Endothelial cell (in vitro differentiated cells): ENCODE data around the gene PHYKPL. TPM values are rescaled to one million over a fixed set of nuclear protein-coding genes. Genes with fewer than 3 reads are reported as not detected.

Experiments used
- DNase-seq: peaks from one replicate; pipeline ENCODE4 v3.0.0; 2021; ENCODE audit warnings: low spot score
- H3K27ac Mint-ChIP-seq: one replicate; pipeline ENCODE4 v1.8.0; 2021; ENCODE audit warnings: mixed read lengths, inconsistent platforms; ENCODE audit not compliant: unreplicated experiment
- H3K27me3 Mint-ChIP-seq: one replicate; pipeline ENCODE4 v1.8.0; 2021; ENCODE audit warnings: mild to moderate bottlenecking, moderate library complexity, mixed read lengths, inconsistent platforms; ENCODE audit not compliant: unreplicated experiment
- H3K36me3 Mint-ChIP-seq: one replicate; pipeline ENCODE4 v1.8.0; 2021; ENCODE audit warnings: mild to moderate bottlenecking, low read depth, mixed read lengths, inconsistent platforms; ENCODE audit not compliant: unreplicated experiment
- H3K4me1 Mint-ChIP-seq: one replicate; pipeline ENCODE4 v1.8.0; 2021; ENCODE audit warnings: mild to moderate bottlenecking, mixed read lengths, inconsistent platforms; ENCODE audit not compliant: unreplicated experiment
- H3K4me3 Mint-ChIP-seq: one replicate; pipeline ENCODE4 v1.8.0; 2021; ENCODE audit warnings: mild to moderate bottlenecking, mixed read lengths, inconsistent platforms; ENCODE audit not compliant: unreplicated experiment
- H3K9me3 Mint-ChIP-seq: one replicate; pipeline ENCODE4 v1.8.0; 2021; ENCODE audit warnings: mixed read lengths, inconsistent platforms; ENCODE audit not compliant: unreplicated experiment
- CTCF ChIP-seq: fragments of 200-600 bp; sonication (generic); IDR thresholded peaks from one replicate; pipeline ENCODE4 v1.5.0; 2021; ENCODE audit warnings: antibody characterized with exemption; ENCODE audit not compliant: unreplicated experiment
- total RNA-seq: library from RNA; stranded (reverse); fragmentation: NEBNext Ultra II Directional; extraction: Animal tissue kit (Norgen Biotek cat#: 25700); gene quantifications from one replicate; pipeline ENCODE4 v1.2.1, GENCODE V29; 2021; ENCODE audit not compliant: unreplicated experiment

PHYKPL gene
- total RNA-seq, 1 donor from 2014 or later: 53.1 TPM

GRCh38 chr5:178216779-178217178 lies 15.8 kb downstream of the PHYKPL start:
- TF ChIP-seq CTCF: no peak
- H3K4me3 Mint-ChIP-seq: no peak overlapping the region
- no peak overlapping the region for H3K27ac Mint-ChIP-seq
- H3K36me3 Mint-ChIP-seq: peaks cover 19% of the 10 kb centered on the region
- H3K4me1 Mint-ChIP-seq: peaks cover 12% of the 10 kb centered on the region
- DNase-seq: no peak
- no peaks in the 10 kb centered on the region for H3K9me3 Mint-ChIP-seq
- peaks cover 7% of the 10 kb centered on the region for H3K27me3 Mint-ChIP-seq

GRCh38 chr5:178216088-178216534 lies 16.5 kb downstream of the PHYKPL start:
- H3K27me3 Mint-ChIP-seq: peaks cover 5% of the 10 kb centered on the region
- H3K36me3 Mint-ChIP-seq: peaks cover 22% of the 10 kb centered on the region
- H3K27ac Mint-ChIP-seq: no peak overlapping the region
- no peak for DNase-seq
- TF ChIP-seq CTCF: no peak
- no peaks in the 10 kb centered on the region for H3K9me3 Mint-ChIP-seq
- H3K4me3 Mint-ChIP-seq: no peak overlapping the region
- H3K4me1 Mint-ChIP-seq: peaks cover 6% of the 10 kb centered on the region

- Mint-ChIP-seq H3K36me3 (peaks cover 29% of the 10 kb centered on the region), H3K27ac (no peak overlapping the region), H3K4me3 (no peak overlapping the region), H3K4me1 (no peaks in the 10 kb centered on the region), H3K27me3 (peaks cover 5% of the 10 kb centered on the region), H3K9me3 (no peaks in the 10 kb centered on the region)
- no peak for TF ChIP-seq CTCF
- no peak for DNase-seq
These were observed 17.2 kb downstream of the PHYKPL start for GRCh38 chr5:178215280-178216002.

- Mint-ChIP-seq H3K4me3 (peak overlapping the region; percentile 60), H3K9me3 (no peaks in the 10 kb centered on the region), H3K27ac (peak overlapping the region; percentile 51), H3K27me3 (peaks cover 7% of the 10 kb centered on the region), H3K4me1 (peaks cover 3% of the 10 kb centered on the region), H3K36me3 (peaks cover 39% of the 10 kb centered on the region)
- no peak for TF ChIP-seq CTCF
- DNase-seq: no peak
These were observed 18.3 kb downstream of the PHYKPL start for GRCh38 chr5:178214160-178214803.

- Mint-ChIP-seq H3K27me3 (peaks cover 7% of the 10 kb centered on the region), H3K4me3 (peak overlapping the region; percentile 60), H3K36me3 (peaks cover 43% of the 10 kb centered on the region), H3K27ac (peak overlapping the region; percentile 51), H3K9me3 (no peaks in the 10 kb centered on the region), H3K4me1 (peaks cover 7% of the 10 kb centered on the region)
- no peak for DNase-seq
- no peak for TF ChIP-seq CTCF
These were observed 18.9 kb downstream of the PHYKPL start for GRCh38 chr5:178213748-178214151.
